ENCODE results near the gene ACTR6. TPM values are rescaled to one million over a fixed set of nuclear protein-coding genes. Genes with fewer than 3 reads are reported as not detected.

ACTR6 gene
- total and polyA plus RNA-seq, 2 donors (not counting 3 experiments of a cell fraction or from before 2014, with no cell fraction given), result 7.5 to 23.2 TPM

DNA sequence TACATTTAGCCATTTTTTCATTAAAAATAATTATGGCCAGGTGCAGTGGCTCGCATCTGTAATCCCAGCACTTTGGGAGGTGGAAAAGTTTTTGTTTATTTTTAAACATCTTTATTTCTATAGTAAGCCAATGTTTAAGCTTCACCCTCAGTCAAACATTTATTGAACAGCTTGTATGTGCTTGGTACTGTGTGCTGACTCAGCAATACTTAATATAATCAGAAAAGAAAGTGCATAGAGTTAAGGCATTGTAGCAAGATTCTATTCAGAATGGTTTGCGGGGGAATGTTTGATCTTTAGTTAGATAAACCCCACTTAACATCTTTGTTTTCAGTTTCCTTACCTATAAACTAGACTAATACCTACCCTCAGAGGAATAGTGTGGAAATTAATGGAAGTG lies 11.1 kb downstream of the ACTR6 start:
- H2AFZ ChIP-seq (ENCODE audit: low read depth, low read length), result no peak overlapping the region
- FAIRE-seq, result no peak
- H3K9me3 ChIP-seq (replicated peaks; ENCODE audit: control insufficient read depth, insufficient read depth, low read length), result no peaks in the 10 kb centered on the region
- intact Hi-C loops (cut with micrococcal nuclease), result no loop called here
- no peaks in the 10 kb centered on the region for H4K20me1 ChIP-seq (replicated peaks; ENCODE audit: control insufficient read depth, extremely low read depth, insufficient read depth, low read length)
- peaks cover 4 to 15% of the 10 kb centered on the region in 2 experiments for H3K36me3 ChIP-seq (ENCODE audit: control insufficient read depth in 2 of 2, extremely low read depth in 1 of 2, insufficient read depth in 2 of 2, low read length in 2 of 2)
- no peaks in the 10 kb centered on the region for H3K79me2 ChIP-seq (ENCODE audit: control insufficient read depth, insufficient read depth, low read length)
- DNase-seq (ENCODE audit: low read depth, low spot score), result no peak
- H3K4me2 ChIP-seq (ENCODE audit: insufficient read depth, low read length), result no peak overlapping the region
- no peaks in the 10 kb centered on the region for H3K27me3 ChIP-seq (ENCODE audit: control insufficient read depth in 2 of 2, insufficient read depth in 2 of 2, low read length in 2 of 2)
- no TSS peak for BruUV-seq (replicated peaks)
- no peak overlapping the region for H3K27ac ChIP-seq (ENCODE audit: insufficient read depth, low read depth, low read length)
- no peaks in the 10 kb centered on the region for H3K4me1 ChIP-seq (ENCODE audit: control insufficient read depth, extremely low read depth, insufficient read depth, low read length)
- ChIA-PET POLR2A (no interaction called here), CTCF (interaction anchor here (1.1 kb wide), 1 partner anchor 153 kb away, joined by 3 read pairs; no protein-coding TSS in a partner anchor)
- H3K9me1 ChIP-seq (replicated peaks; ENCODE audit: control insufficient read depth, extremely low read depth, insufficient read depth, low read length), result no peaks in the 10 kb centered on the region
- TF ChIP-seq JUN (IDR thresholded peaks at IDR 0.05; ENCODE audit: borderline replicate concordance, insufficient read depth, insufficient read length, low read depth) (no peak), POLR2A (IDR thresholded peaks at IDR 0.05; ENCODE audit: low read depth, low read length) (no peak), EZH2 (IDR thresholded peaks at IDR 0.05; ENCODE audit: borderline replicate concordance, low read depth, low read length, severe bottlenecking) (no peak), POLR2AphosphoS5 (IDR thresholded peaks at IDR 0.05; ENCODE audit: insufficient read depth, low read depth, low read length) (no peak)
- TF ChIP-seq, protein P1, sequence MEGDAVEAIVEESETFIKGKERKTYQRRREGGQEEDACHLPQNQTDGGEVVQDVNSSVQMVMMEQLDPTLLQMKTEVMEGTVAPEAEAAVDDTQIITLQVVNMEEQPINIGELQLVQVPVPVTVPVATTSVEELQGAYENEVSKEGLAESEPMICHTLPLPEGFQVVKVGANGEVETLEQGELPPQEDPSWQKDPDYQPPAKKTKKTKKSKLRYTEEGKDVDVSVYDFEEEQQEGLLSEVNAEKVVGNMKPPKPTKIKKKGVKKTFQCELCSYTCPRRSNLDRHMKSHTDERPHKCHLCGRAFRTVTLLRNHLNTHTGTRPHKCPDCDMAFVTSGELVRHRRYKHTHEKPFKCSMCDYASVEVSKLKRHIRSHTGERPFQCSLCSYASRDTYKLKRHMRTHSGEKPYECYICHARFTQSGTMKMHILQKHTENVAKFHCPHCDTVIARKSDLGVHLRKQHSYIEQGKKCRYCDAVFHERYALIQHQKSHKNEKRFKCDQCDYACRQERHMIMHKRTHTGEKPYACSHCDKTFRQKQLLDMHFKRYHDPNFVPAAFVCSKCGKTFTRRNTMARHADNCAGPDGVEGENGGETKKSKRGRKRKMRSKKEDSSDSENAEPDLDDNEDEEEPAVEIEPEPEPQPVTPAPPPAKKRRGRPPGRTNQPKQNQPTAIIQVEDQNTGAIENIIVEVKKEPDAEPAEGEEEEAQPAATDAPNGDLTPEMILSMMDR (IDR thresholded peaks at IDR 0.05; ENCODE audit: extremely low read depth in 1 of 2, insufficient read depth in 1 of 2, low read depth in 1 of 2, low read length in 2 of 2), result no peak
- dilution Hi-C loops (cut with MboI; ENCODE audit: extremely low pct_ligation_motif_present, low sequenced_read_pairs), result no loop called here
- H3K4me3 ChIP-seq (replicated peaks in 1 of 3; ENCODE audit: insufficient read depth in 1 of 3, low read depth in 1 of 3, low read length in 3 of 3), result no peak overlapping the region
- H3K9ac ChIP-seq (replicated peaks; ENCODE audit: extremely low read depth, insufficient read depth, low read length), result no peak overlapping the region

Measured in endothelial cell of umbilical vein (primary cell).